AG04449 (cell line): ENCODE results near the gene PRCC.
A peak's percentile ranks its signal among the peaks of the same experiment; 100 is the strongest.

Experiments
- CTCF ChIA-PET: fragments of 350-600 bp; formaldehyde crosslinking; extraction: SDS; loops from one replicate; lab custom pipeline; 2021; ENCODE audit warnings: antibody characterized with exemption; lab: Yijun Ruan, JAX
- POLR2A ChIA-PET: fragments of 400-600, 350-600 bp; formaldehyde crosslinking; extraction: SDS; loops from one replicate; lab custom pipeline; 2020; ENCODE audit warnings: antibody characterized with exemption, inconsistent platforms; lab: Yijun Ruan, JAX
- DNase-seq: peaks from one replicate; pipeline ENCODE4 v3.0.0-alpha.2; 2010; ENCODE audit warnings: low read depth, low spot score
- H3K4me3 ChIP-seq: 2 replicates; pipeline ENCODE4 v1.5.1; 2011; ENCODE audit warnings: low read depth, mild to moderate bottlenecking, control low read depth, low read length
- CTCF ChIP-seq: IDR thresholded peaks from one replicate; pipeline ENCODE4 v1.5.1; 2011; ENCODE audit warnings: mild to moderate bottlenecking, moderate library complexity, low read length, control low read depth, inconsistent platforms; ENCODE audit not compliant: insufficient read depth; ENCODE audit errors: missing control alignments

PRCC gene

DNA sequence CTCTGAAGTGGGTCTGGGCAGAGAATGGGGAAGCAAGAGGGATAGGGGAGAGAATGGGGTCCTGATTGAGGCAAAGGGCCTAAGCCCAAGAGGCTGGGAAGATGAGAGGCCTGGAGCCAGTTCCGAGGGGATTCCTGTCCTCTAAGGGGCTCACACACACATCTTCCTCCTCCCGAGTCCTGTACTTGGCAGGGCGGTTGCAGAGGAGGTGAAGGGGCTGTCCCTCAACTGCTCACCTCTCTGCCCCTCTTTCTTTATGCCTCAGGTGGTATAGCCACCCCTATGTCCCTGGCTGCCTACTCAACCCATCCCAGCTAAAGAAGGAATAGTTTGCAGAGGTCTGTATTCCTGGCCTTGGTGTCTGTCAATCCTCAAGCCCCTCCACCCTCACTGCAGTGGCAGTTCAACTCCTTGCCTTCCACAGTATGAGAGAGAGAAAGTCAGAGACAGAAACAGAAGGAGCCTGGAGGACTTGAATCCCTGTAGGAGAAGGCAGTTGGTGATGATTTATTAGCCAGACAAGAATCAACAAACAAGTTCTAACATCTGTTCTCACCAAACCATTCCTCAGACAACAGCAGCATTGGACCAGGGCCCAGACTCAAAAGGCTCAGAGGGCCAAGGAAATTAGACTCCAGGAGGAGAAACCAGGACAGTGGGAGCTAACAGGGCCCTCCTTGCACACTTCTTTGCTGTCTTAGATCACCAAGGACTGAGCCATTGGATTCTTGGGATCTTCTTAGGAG lies 38.6 kb downstream of the PRCC start:
- CTCF ChIA-PET: interaction anchor here (0.9 to 29.3 kb wide), 11 partner anchors 7 to 146 kb away, joined by 3 to 476 read pairs (median 5); partner anchors contain the start of genes INSRR, NTRK1 and SH2D2A
- no peak overlapping the region for H3K4me3 ChIP-seq
- peak; percentile 66 for DNase-seq
- TF ChIP-seq CTCF: no peak
- POLR2A ChIA-PET: no interaction called here

DNA sequence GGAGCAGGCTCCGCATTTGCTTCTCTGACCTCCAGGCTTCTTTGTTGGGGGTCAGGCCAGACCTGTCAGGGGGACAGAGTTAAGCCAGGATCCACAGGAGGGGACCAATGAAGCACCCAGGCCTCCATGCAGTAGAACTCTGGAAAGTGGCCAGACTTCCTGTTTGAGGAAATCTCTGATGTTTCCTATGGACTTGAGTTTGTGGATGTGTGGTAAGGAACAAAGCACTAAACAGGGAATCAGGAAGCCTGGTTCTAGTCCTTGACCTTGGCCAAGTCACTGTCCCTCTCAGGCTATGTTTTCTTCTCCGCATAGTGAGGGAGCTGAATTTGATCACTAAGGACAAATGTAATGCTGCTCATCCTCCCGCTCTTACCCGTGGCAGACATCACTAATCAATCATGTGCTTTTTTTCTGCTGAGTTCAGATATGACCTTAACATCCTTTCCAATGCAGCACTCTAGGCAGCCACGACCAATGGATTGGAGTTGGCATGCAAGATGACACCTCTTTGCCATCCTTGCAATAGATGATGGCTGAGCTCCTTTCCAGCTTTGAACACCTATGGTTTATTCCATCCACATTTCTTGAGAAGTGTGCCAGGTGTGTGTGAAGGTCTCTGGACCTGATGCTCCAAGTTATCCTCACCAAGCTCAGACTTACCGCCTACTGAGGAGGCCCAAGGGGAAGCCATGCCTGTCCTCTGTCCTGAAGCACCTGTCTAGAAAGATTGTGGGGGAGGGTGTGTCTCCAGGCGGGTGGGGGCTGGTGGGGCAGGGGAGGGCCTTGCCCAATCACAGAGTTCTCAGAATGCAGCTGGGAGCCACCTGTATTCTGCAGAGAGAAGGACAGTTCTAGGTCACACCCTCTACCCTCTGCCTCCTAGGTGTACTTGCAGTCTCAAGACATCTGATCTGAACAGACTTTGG lies 39.4 kb downstream of the PRCC start:
- DNase-seq: no peak
- CTCF ChIA-PET: interaction anchor here (1.0 to 29.3 kb wide), 7 partner anchors 10 to 147 kb away, joined by 4 to 476 read pairs (median 5); partner anchors contain the start of genes INSRR and NTRK1
- POLR2A ChIA-PET: no interaction called here
- TF ChIP-seq CTCF: no peak
- H3K4me3 ChIP-seq: no peak overlapping the region

- no peak overlapping the region for H3K4me3 ChIP-seq
- ChIA-PET CTCF (interaction anchor here (1.2 to 29.3 kb wide), 6 partner anchors 8 to 120 kb away, joined by 4 to 476 read pairs (median 16); partner anchors contain the start of genes INSRR and NTRK1), POLR2A (no interaction called here)
- TF ChIP-seq CTCF: no peak
- no peak for DNase-seq
Measured at GRCh38 chr1:156807627-156808026, 40.3 kb downstream of the PRCC start.

DNA sequence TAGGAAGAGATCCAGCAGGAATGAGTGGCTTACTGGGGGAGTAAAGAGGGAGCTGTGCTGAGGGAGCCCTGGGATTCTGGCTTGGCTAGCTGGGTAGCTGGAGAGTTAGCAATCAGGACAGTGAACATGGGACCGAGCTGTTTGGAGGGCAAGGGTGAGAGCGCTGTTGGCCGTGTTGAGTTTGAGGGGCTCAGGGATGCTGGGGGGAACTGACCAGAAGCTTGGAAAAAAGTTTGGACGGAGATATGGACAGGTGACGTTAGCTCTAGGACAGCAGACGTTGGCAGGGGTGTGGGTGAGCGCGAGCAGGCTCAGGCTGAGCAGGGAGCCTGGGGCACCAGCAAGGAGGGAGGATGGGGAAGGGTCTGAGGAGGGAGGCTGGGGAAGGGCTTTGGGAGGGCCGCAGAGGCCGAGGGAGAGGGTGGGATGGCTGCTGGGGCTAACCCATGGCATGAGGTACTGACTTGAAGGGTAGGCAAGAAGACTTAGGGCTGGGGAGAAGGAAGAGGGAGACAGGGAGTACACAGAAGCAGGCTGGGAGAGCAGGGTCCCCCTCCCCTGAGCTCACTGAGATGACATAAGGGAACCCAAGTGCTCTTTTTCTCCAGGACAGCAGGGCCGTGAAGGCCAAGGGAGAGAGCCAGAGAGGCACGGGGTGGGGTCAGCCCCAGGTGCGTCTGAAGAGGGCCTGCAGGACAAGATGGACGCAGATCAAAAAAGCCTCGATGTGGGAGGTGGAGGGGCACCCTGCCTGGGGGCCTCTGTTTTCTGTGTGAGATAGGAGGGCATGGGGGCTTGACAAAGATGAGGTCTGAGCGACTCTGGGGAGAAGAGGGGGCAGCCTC lies 41.1 kb downstream of the PRCC start:
- no peak for TF ChIP-seq CTCF
- H3K4me3 ChIP-seq: no peak overlapping the region
- ChIA-PET CTCF (interaction anchor here (1.4 to 29.3 kb wide), 4 partner anchors 9 to 82 kb away, joined by 4 to 476 read pairs (median 78); partner anchors contain the start of genes INSRR and NTRK1), POLR2A (interaction anchor here (0.7 kb wide), 1 partner anchor 19 kb away, joined by 3 read pairs; no protein-coding TSS in a partner anchor)
- DNase-seq: no peak

GRCh38 chr1:156809281-156809680 lies 41.9 kb downstream of the PRCC start:
- POLR2A ChIA-PET: interaction anchor here (0.7 kb wide), 1 partner anchor 20 kb away, joined by 3 read pairs; no protein-coding TSS in a partner anchor
- DNase-seq: no peak
- TF ChIP-seq CTCF: no peak
- no peak overlapping the region for H3K4me3 ChIP-seq
- CTCF ChIA-PET: interaction anchor here (1.0 to 29.3 kb wide), 5 partner anchors 10 to 124 kb away, joined by 3 to 476 read pairs (median 28); partner anchors contain the start of genes INSRR and NTRK1
